Daoy (cell line): Measurements from ENCODE around the gene YBX1. TPM values are rescaled to one million over a fixed set of nuclear protein-coding genes. Genes with fewer than 3 reads are reported as not detected.
"Not testable (repeated sequence)": the region's sequence is repeated elsewhere in the genome, so short reads cannot be mapped to it uniquely, and the experiment has no call there.

Experiments
- DNase-seq: peaks from one replicate; pipeline ENCODE4 v3.0.0-alpha.2; 2015; ENCODE audit warnings: low read depth
- total RNA-seq: library from RNA; depleted of rRNA; stranded (reverse); fragments of >200 nt; shearing (Covaris generic); gene quantifications from 2 replicates; pipeline ENCODE4 v1.2.3, GENCODE V29; 2014; rRNA removed

YBX1 gene
- total RNA-seq, 1 experiment from 2014 or later, result 951 TPM

DNA sequence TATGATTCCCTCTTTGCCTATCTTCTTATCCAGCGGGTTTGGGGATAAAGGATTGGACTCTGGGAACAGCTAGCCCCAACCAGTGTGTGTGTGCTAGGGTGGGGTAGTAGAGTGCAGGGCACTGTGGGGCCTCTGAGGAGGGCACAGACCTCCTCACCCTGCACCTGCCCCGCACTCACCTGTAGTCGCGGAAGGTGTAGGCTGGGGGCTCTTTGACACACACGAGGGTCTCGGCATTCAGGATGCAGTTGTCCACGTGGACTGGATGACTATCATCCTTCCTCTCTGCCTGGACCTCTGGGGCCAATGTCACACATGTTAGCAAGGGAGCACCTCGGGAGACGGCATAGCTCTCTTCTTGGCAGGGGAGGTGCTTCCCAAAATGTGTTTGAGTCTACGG, 65.8 kb downstream of the YBX1 start:
- no peak for DNase-seq

DNA sequence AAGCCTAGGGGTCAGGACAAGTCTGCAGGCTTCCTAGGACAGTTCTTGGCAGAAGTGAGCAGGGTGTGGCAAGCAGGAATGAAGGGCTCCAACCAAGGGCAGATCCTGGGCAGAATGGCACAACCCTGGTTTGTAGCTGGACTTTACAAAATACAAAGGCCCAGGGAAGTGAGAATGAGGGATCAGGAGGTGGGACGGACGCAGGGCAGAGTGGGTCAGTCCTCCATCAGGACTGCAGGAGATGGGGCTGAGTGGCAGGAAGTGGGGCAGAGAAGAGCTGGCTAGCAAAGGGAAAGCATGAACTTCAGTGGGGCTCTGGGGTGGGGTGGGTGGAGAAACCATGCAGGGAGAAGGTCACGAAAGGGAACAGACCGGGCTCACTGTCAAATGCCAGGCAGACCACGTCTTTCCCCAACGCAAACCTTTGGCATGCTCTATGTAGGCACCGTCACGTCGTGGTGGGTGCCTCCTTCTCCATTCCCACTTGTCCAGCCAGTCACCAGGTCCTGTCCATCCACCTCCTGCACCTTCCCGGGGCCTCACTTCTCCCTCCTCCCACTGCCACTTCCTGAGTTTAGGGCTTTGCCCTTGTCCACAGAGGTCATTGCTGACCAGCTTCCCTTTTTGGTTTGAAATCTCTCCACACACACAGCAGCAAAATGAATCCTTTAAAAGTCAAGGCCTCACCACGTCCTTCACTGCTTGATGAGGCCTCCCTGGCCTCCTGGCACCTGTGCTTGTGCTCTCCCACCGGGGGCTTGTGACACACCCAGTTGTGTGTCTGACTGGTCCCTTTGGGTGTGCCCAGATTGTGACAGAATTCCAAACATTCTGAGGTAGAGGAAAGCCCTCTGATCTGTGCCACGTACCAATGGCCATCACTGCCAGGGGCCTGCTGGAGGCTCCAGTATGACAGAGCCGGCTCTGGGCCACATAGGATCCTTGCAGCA, 66.5 kb downstream of the YBX1 start:
- no peak for DNase-seq

DNA sequence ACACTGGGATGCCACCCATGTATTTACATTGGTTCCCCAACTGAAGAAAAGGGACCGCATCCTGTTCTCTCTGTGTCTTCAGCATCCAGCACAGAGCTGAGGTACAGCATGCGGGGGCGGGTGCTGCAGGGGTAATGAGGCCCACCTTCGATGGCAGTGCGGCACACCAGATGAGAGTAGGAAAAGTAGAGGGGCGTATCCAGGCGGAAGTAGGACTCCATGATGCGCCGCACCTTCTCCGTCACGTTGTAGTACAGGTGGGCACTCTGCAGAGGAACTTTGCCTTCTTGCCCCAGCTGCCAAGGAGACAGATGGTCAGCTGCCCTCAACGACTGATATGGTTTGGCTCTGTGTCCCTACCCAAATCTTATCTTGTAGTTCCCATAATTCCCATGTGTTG, 67.8 kb downstream of the YBX1 start:
- DNase-seq, result no peak

DNA sequence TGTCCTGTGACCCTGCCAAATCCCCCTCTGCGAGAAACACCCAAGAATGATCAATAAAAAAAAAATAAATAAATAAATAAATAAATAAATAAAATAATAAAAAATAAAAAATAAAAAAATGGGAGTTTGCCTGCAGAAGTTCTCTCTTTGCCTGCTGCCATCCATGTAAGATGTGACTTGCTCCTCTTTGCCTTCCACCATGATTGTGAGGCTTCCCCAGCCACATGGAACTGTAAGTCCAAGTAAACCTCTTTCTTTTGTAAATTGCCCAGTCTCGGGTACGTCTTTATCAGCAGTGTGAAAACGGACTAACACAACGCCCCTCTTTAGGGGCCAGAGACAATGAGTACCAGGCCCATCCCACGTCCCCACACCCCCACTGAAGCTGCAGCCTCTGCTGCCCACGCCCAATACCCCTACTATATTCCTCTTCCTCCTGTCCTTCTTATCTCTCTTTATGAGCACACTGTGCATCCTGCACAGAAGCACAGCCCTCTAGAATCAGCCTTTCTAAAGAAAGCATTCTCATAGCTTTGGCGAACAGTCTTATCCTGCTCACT, 69.4 kb downstream of the YBX1 start:
- DNase-seq, result not testable (repeated sequence)

DNA sequence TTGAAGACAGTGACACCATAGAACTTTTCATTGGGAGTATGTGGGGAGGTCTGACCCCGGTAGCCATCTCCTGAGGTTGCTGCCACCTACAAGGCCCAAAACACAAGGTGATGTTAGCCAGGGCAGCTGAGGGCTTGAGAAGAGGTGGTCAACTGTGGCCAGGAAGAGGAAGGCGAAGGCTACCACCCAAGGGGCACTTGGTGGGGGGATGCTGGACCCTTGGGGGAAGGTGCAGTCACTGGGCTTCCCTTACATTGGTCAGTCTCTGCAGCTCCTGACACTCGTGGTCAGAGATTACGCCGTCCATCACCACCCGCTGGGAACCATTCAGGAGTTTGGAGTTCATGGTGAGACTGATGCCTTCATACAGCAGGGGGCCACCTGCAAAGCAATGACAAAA, 70.1 kb downstream of the YBX1 start:
- no peak for DNase-seq

DNA sequence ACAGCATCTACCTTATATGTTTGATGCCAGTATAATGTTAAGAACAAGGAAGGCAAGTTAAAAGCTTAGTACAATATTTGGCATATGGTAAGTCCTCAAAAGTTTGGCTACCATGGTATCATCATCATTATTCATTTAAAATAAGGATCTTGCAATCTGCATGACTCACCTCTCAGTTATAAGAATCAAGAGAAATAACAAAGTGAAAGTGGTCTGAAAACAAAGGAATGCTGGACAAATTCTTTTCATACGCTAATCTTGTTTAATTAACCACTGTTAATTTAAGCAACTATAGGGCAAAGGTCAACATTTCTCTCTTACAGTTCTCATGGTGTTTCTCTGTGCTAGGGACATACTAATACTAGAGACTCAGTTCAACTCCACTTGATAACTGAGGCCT, 70.9 kb downstream of the YBX1 start:
- no peak for DNase-seq

Other genes with a start within 250 kb of the YBX1 start
- gene ZMYND12, start 226.4 kb upstream of the YBX1 start, total RNA-seq, result 0.06 TPM in 1 of 2 replicates, not detected in the other
- gene PPCS, start 225.9 kb upstream of the YBX1 start, total RNA-seq, result 48.7 and 67.5 TPM in 2 replicates
- gene CCDC30, start 219.1 kb upstream of the YBX1 start, total RNA-seq, result 0.15 and 0.34 TPM in 2 replicates
- gene PPIH, start 24.0 kb upstream of the YBX1 start, total RNA-seq, result 187 and 202 TPM in 2 replicates
- not detected in 2 replicates for gene CLDN19, start 57.8 kb downstream of the YBX1 start, total RNA-seq
- 71.9 and 75.6 TPM in 2 replicates for gene P3H1, start 84.6 kb downstream of the YBX1 start, total RNA-seq
- gene C1orf50, start 84.8 kb downstream of the YBX1 start, total RNA-seq, result 2.5 and 3.1 TPM in 2 replicates
- gene TMEM269, start 102.6 kb downstream of the YBX1 start, total RNA-seq, result 0.03 TPM in 1 of 2 replicates, not detected in the other
- 12.3 and 12.8 TPM in 2 replicates for gene ERMAP, start 134.7 kb downstream of the YBX1 start, total RNA-seq
- 23.8 and 28.2 TPM in 2 replicates for gene SVBP, start 135.0 kb downstream of the YBX1 start, total RNA-seq
- 10.3 and 11.8 TPM in 2 replicates for gene ZNF691, start 164.2 kb downstream of the YBX1 start, total RNA-seq